ENCODE results near the gene KLK7. TPM values are rescaled to one million over a fixed set of nuclear protein-coding genes. Genes with fewer than 3 reads are reported as not detected.

KLK7 gene
- total RNA-seq, 1 experiment from 2014 or later: 0.66 TPM

GRCh38 chr19:51005248-51005647 lies 21.5 kb upstream of the KLK7 start:
- Mint-ChIP-seq H3K4me3 (no peak overlapping the region), H3K27ac (no peak overlapping the region), H3K4me1 (peaks cover 24% of the 10 kb centered on the region), H3K36me3 (no peaks in the 10 kb centered on the region), H3K9me3 (no peaks in the 10 kb centered on the region), H3K27me3 (ENCODE audit: low read depth) (peaks cover 50% of the 10 kb centered on the region)
- ATAC-seq (no peak), DNase-seq (ENCODE audit: low spot score) (no peak)
- ChIA-PET POLR2A (no interaction called here), CTCF (no interaction called here)
- TF ChIP-seq IRF2 (CRISPR knock-in tag; IDR thresholded peaks at IDR 0.05; ENCODE audit: borderline replicate concordance, low read depth) (no peak), SOX15 (CRISPR knock-in tag; IDR thresholded peaks at IDR 0.05) (no peak), ZNF416 (CRISPR knock-in tag; IDR thresholded peaks at IDR 0.05) (no peak), ATF1 (CRISPR knock-in tag; IDR thresholded peaks at IDR 0.05) (no peak)
- TF ChIP-seq, protein P1, sequence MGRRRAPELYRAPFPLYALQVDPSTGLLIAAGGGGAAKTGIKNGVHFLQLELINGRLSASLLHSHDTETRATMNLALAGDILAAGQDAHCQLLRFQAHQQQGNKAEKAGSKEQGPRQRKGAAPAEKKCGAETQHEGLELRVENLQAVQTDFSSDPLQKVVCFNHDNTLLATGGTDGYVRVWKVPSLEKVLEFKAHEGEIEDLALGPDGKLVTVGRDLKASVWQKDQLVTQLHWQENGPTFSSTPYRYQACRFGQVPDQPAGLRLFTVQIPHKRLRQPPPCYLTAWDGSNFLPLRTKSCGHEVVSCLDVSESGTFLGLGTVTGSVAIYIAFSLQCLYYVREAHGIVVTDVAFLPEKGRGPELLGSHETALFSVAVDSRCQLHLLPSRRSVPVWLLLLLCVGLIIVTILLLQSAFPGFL (CRISPR knock-in tag; IDR thresholded peaks at IDR 0.05; ENCODE audit: borderline replicate concordance): no peak

- TF ChIP-seq CREB1 (CRISPR knock-in tag; IDR thresholded peaks at IDR 0.05) (no peak), MAX (CRISPR knock-in tag; IDR thresholded peaks at IDR 0.05) (no peak), NR2C2 (CRISPR knock-in tag; IDR thresholded peaks at IDR 0.05) (no peak), TEAD4 (CRISPR knock-in tag; IDR thresholded peaks at IDR 0.05) (no peak), IRF1 (CRISPR knock-in tag; IDR thresholded peaks at IDR 0.05) (no peak), ATF1 (CRISPR knock-in tag; IDR thresholded peaks at IDR 0.05) (no peak), MLX (CRISPR knock-in tag; IDR thresholded peaks at IDR 0.05) (no peak), RELA (CRISPR knock-in tag; IDR thresholded peaks at IDR 0.05; ENCODE audit: borderline replicate concordance) (no peak), SMAD4 (CRISPR knock-in tag; IDR thresholded peaks at IDR 0.05) (no peak)
- TF ChIP-seq, protein P2, sequence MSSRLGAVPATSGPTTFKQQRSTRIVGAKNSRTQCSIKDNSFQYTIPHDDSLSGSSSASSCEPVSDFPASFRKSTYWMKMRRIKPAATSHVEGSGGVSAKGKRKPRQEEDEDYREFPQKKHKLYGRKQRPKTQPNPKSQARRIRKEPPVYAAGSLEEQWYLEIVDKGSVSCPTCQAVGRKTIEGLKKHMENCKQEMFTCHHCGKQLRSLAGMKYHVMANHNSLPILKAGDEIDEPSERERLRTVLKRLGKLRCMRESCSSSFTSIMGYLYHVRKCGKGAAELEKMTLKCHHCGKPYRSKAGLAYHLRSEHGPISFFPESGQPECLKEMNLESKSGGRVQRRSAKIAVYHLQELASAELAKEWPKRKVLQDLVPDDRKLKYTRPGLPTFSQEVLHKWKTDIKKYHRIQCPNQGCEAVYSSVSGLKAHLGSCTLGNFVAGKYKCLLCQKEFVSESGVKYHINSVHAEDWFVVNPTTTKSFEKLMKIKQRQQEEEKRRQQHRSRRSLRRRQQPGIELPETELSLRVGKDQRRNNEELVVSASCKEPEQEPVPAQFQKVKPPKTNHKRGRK (CRISPR knock-in tag; IDR thresholded peaks at IDR 0.05; ENCODE audit: borderline replicate concordance): no peak
- TF ChIP-seq, protein P3, sequence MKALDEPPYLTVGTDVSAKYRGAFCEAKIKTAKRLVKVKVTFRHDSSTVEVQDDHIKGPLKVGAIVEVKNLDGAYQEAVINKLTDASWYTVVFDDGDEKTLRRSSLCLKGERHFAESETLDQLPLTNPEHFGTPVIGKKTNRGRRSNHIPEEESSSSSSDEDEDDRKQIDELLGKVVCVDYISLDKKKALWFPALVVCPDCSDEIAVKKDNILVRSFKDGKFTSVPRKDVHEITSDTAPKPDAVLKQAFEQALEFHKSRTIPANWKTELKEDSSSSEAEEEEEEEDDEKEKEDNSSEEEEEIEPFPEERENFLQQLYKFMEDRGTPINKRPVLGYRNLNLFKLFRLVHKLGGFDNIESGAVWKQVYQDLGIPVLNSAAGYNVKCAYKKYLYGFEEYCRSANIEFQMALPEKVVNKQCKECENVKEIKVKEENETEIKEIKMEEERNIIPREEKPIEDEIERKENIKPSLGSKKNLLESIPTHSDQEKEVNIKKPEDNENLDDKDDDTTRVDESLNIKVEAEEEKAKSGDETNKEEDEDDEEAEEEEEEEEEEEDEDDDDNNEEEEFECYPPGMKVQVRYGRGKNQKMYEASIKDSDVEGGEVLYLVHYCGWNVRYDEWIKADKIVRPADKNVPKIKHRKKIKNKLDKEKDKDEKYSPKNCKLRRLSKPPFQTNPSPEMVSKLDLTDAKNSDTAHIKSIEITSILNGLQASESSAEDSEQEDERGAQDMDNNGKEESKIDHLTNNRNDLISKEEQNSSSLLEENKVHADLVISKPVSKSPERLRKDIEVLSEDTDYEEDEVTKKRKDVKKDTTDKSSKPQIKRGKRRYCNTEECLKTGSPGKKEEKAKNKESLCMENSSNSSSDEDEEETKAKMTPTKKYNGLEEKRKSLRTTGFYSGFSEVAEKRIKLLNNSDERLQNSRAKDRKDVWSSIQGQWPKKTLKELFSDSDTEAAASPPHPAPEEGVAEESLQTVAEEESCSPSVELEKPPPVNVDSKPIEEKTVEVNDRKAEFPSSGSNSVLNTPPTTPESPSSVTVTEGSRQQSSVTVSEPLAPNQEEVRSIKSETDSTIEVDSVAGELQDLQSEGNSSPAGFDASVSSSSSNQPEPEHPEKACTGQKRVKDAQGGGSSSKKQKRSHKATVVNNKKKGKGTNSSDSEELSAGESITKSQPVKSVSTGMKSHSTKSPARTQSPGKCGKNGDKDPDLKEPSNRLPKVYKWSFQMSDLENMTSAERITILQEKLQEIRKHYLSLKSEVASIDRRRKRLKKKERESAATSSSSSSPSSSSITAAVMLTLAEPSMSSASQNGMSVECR (CRISPR knock-in tag; IDR thresholded peaks at IDR 0.05; ENCODE audit: borderline replicate concordance): no peak
- TF ChIP-seq, protein P4, sequence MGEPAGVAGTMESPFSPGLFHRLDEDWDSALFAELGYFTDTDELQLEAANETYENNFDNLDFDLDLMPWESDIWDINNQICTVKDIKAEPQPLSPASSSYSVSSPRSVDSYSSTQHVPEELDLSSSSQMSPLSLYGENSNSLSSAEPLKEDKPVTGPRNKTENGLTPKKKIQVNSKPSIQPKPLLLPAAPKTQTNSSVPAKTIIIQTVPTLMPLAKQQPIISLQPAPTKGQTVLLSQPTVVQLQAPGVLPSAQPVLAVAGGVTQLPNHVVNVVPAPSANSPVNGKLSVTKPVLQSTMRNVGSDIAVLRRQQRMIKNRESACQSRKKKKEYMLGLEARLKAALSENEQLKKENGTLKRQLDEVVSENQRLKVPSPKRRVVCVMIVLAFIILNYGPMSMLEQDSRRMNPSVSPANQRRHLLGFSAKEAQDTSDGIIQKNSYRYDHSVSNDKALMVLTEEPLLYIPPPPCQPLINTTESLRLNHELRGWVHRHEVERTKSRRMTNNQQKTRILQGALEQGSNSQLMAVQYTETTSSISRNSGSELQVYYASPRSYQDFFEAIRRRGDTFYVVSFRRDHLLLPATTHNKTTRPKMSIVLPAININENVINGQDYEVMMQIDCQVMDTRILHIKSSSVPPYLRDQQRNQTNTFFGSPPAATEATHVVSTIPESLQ (CRISPR knock-in tag; IDR thresholded peaks at IDR 0.05): no peak
- TF ChIP-seq, protein P5, sequence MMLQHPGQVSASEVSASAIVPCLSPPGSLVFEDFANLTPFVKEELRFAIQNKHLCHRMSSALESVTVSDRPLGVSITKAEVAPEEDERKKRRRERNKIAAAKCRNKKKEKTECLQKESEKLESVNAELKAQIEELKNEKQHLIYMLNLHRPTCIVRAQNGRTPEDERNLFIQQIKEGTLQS (CRISPR knock-in tag; conservative IDR thresholded peaks at IDR 0.05): no peak
- DNase-seq (ENCODE audit: low spot score) (no peak), ATAC-seq (no peak)
- Mint-ChIP-seq H3K27me3 (ENCODE audit: low read depth) (peaks cover 48% of the 10 kb centered on the region), H3K27ac (no peak overlapping the region), H3K9me3 (no peaks in the 10 kb centered on the region), H3K4me1 (peaks cover 24% of the 10 kb centered on the region), H3K36me3 (no peaks in the 10 kb centered on the region), H3K4me3 (no peak overlapping the region)
- POLR2A ChIA-PET: no interaction called here
- CTCF ChIA-PET: interaction anchor here (6.0 kb wide), 1 partner anchor 14 kb away, joined by 94 read pairs; no protein-coding TSS in a partner anchor
Measured at GRCh38 chr19:51003316-51003715, 19.6 kb upstream of the KLK7 start.

Data from WTC11 (cell line).